H1 (cell line): ENCODE measurements around the gene MNX1. TPM values are rescaled to one million over a fixed set of nuclear protein-coding genes. Genes with fewer than 3 reads are reported as not detected.

Experiments
- CTCF ChIA-PET: fragments of 300-600 bp; sonication (Branson Sonifier 250); formaldehyde crosslinking; loops from one replicate; lab custom pipeline; 2021; ENCODE audit not compliant: partially characterized antibody; lab: Charles Lee
- POLR2A ChIA-PET: fragments of 300-600 bp; sonication (Branson Sonifier 250); formaldehyde crosslinking; loops from one replicate; lab custom pipeline; 2021; ENCODE audit warnings: inconsistent platforms; ENCODE audit not compliant: partially characterized antibody; lab: Charles Lee
- DNase-seq, 2 experiments: peaks; one replicate each; pipeline versions ENCODE4 v3.0.0 to v3.0.0-alpha.2; 2010 to 2022; ENCODE audit warnings: low spot score in 2 of 2, low read depth in 1 of 2, mixed read lengths in 1 of 2
- FAIRE-seq: peaks from 2 replicates; lab custom pipeline; 2011; peaks lifted over from hg19 to GRCh38; lab: Jason Lieb, UNC
- H2AFZ ChIP-seq: 2 replicates; pipeline ENCODE4 v1.8.1; 2012; ENCODE audit warnings: low read length, inconsistent platforms
- H2AK5ac ChIP-seq: 2 replicates; pipeline ENCODE4 v1.6.1; 2013; ENCODE audit warnings: low read depth, low read length
- H2BK120ac ChIP-seq: replicated peaks from 2 replicates; pipeline ENCODE3; 2013; ENCODE audit warnings: low read depth, low read length, inconsistent platforms
- H2BK12ac ChIP-seq: 2 replicates; pipeline ENCODE4 v1.6.1; 2013; ENCODE audit warnings: low read depth, low read length
- H2BK15ac ChIP-seq: 2 replicates; pipeline ENCODE4 v1.6.1; 2013; ENCODE audit warnings: low read length
- H2BK20ac ChIP-seq: 2 replicates; pipeline ENCODE4 v1.6.1; 2013; ENCODE audit warnings: low read length
- H2BK5ac ChIP-seq: 2 replicates; pipeline ENCODE4 v1.6.1; 2013; ENCODE audit warnings: low read depth, low read length
- H3K14ac ChIP-seq: 2 replicates; pipeline ENCODE4 v1.6.1; 2013; ENCODE audit warnings: inconsistent platforms; ENCODE audit not compliant: insufficient read length
- H3K18ac ChIP-seq: 2 replicates; pipeline ENCODE4 v1.6.1; 2013; ENCODE audit warnings: low read length; ENCODE audit errors: extremely low read depth
- H3K23ac ChIP-seq: 2 replicates; pipeline ENCODE4 v1.6.1; 2013; ENCODE audit warnings: inconsistent platforms; ENCODE audit not compliant: insufficient read length
- H3K23me2 ChIP-seq: 2 replicates; pipeline ENCODE4 v1.6.1; 2013; ENCODE audit warnings: low read depth, low read length
- H3K27ac ChIP-seq: 2 replicates; pipeline ENCODE4 v1.6.1; 2011; ENCODE audit warnings: low read depth, low read length, inconsistent platforms
- H3K27me3 ChIP-seq, 4 experiments: replicated peaks in 1 of 4; 1 replicate in 1 of 4; 2 replicates in 3 of 4; pipeline versions ENCODE4 v1.6.1 to v1.8.1; 2011 to 2013; ENCODE audit warnings: low read length in 3 of 4, mild to moderate bottlenecking in 3 of 4, inconsistent platforms in 2 of 4, mixed read lengths in 2 of 4, moderate library complexity in 1 of 4; ENCODE audit not compliant: control insufficient read depth in 3 of 4, insufficient read depth in 3 of 4; ENCODE audit errors: extremely low read depth in 1 of 4
- H3K36me3 ChIP-seq, 4 experiments: 2 replicates each; pipeline versions ENCODE4 v1.6.1 to v1.8.1; 2011 to 2013; ENCODE audit warnings: mild to moderate bottlenecking in 4 of 4, low read length in 3 of 4, moderate library complexity in 2 of 4, control low read depth in 1 of 4, inconsistent platforms in 1 of 4; ENCODE audit not compliant: insufficient read depth in 4 of 4, control insufficient read depth in 2 of 4
- H3K4ac ChIP-seq: replicated peaks from 2 replicates; pipeline ENCODE3; 2013; ENCODE audit warnings: low read length, low read depth, mixed read lengths, inconsistent platforms; ENCODE audit not compliant: insufficient read length
- H3K4me1 ChIP-seq, 4 experiments: replicated peaks in 1 of 4; 1 replicate in 1 of 4; 2 replicates in 3 of 4; pipeline versions ENCODE4 v1.6.1 to v1.8.1; 2011 to 2013; ENCODE audit warnings: low read length in 3 of 4, inconsistent platforms in 2 of 4, mixed read lengths in 1 of 4; ENCODE audit not compliant: insufficient read depth in 4 of 4, control insufficient read depth in 3 of 4
- H3K4me2 ChIP-seq, 2 experiments: 2 replicates each; pipeline versions ENCODE4 v1.6.1 to v1.8.1; 2011 to 2013; ENCODE audit warnings: low read depth in 2 of 2, low read length in 2 of 2, control low read depth in 1 of 2, inconsistent platforms in 1 of 2, mild to moderate bottlenecking in 1 of 2; ENCODE audit not compliant: insufficient read depth in 1 of 2
- H3K4me3 ChIP-seq, 4 experiments: fragments of 200-600, 300-600 bp in 1 of 4; sonication (generic), shearing (Covaris generic), sonication (Bioruptor Twin) in 1 of 4; 2 replicates each; pipeline versions ENCODE4 v1.5.1 to v1.8.1; 2011 to 2016; ENCODE audit warnings: low read length in 4 of 4, low read depth in 3 of 4, control low read depth in 2 of 4, inconsistent platforms in 2 of 4, mild to moderate bottlenecking in 2 of 4, mixed read lengths in 1 of 4, moderate library complexity in 1 of 4; ENCODE audit not compliant: insufficient read depth in 2 of 4; ENCODE audit errors: extremely low read depth in 1 of 4
- H3K56ac ChIP-seq: replicated peaks from 2 replicates; pipeline ENCODE3; 2013; ENCODE audit warnings: low read depth, mild to moderate bottlenecking, mixed read lengths, low read length, inconsistent platforms; ENCODE audit not compliant: insufficient read length
- H3K79me1 ChIP-seq: 2 replicates; pipeline ENCODE4 v1.6.1; 2013; ENCODE audit warnings: low read depth, low read length, control low read depth
- H3K79me2 ChIP-seq, 2 experiments: 2 replicates each; pipeline versions ENCODE4 v1.6.1 to v1.8.1; 2012 to 2013; ENCODE audit warnings: low read length in 2 of 2, mild to moderate bottlenecking in 2 of 2, inconsistent platforms in 1 of 2; ENCODE audit not compliant: insufficient read depth in 2 of 2, control insufficient read depth in 1 of 2
- H3K9ac ChIP-seq, 4 experiments: replicated peaks in 1 of 4; 1 replicate in 1 of 4; 2 replicates in 3 of 4; pipeline versions ENCODE4 v1.6.1 to v1.8.1; 2011 to 2013; ENCODE audit warnings: low read depth in 3 of 4, low read length in 3 of 4, control low read depth in 2 of 4, mild to moderate bottlenecking in 2 of 4, moderate library complexity in 2 of 4, inconsistent platforms in 1 of 4; ENCODE audit errors: extremely low read depth in 1 of 4
- H3K9me3 ChIP-seq, 2 experiments: 2 replicates each; pipeline versions ENCODE4 v1.6.1 to v1.8.1; 2012 to 2013; ENCODE audit warnings: mild to moderate bottlenecking in 2 of 2, moderate library complexity in 2 of 2, control low read depth in 1 of 2, inconsistent platforms in 1 of 2, low read depth in 1 of 2, low read length in 1 of 2, mixed read lengths in 1 of 2; ENCODE audit not compliant: insufficient read depth in 2 of 2
- H4K20me1 ChIP-seq, 2 experiments: replicated peaks in 1 of 2; 2 replicates each; pipeline versions ENCODE3 to v1.8.1; 2011 to 2013; ENCODE audit warnings: inconsistent platforms in 2 of 2, low read length in 2 of 2, mild to moderate bottlenecking in 1 of 2; ENCODE audit not compliant: insufficient read depth in 2 of 2, control insufficient read depth in 1 of 2
- H4K5ac ChIP-seq: 2 replicates; pipeline ENCODE4 v1.6.1; 2013; ENCODE audit warnings: low read length, low read depth, mixed read lengths, inconsistent platforms; ENCODE audit not compliant: insufficient read length
- H4K8ac ChIP-seq: 2 replicates; pipeline ENCODE4 v1.8.0; 2013; ENCODE audit warnings: mild to moderate bottlenecking, moderate library complexity, low read length, inconsistent platforms; ENCODE audit not compliant: insufficient read depth; ENCODE audit errors: extremely low read depth
- H4K91ac ChIP-seq: replicated peaks from 2 replicates; pipeline ENCODE3; 2013; ENCODE audit warnings: low read length, mixed read lengths, inconsistent platforms; ENCODE audit not compliant: insufficient read length
- CTBP2 ChIP-seq: IDR thresholded peaks from 2 replicates; pipeline ENCODE4 v1.7.0; 2011; ENCODE audit warnings: borderline replicate concordance, mild to moderate bottlenecking, moderate library complexity, mixed read lengths, low read length; ENCODE audit not compliant: insufficient read depth, insufficient read length
- PHF8 ChIP-seq: fragments of 200-600 bp; sonication (generic); conservative IDR thresholded peaks from 2 replicates; pipeline ENCODE4 v1.7.1; 2012; ENCODE audit warnings: low read depth, mild to moderate bottlenecking, inconsistent platforms, low read length, moderate library complexity
- RAD21 ChIP-seq, 2 experiments: IDR thresholded peaks in 1 of 2; conservative IDR thresholded peaks in 1 of 2; 2 replicates each; pipeline ENCODE4 v1.6.1; 2011; ENCODE audit warnings: low read depth in 2 of 2, low read length in 2 of 2, improper control_type of control experiment in 1 of 2, inconsistent platforms in 1 of 2, mild to moderate bottlenecking in 1 of 2, moderate library complexity in 1 of 2
- RBBP5 ChIP-seq: IDR thresholded peaks from 2 replicates; pipeline ENCODE4 v1.7.1; 2012; ENCODE audit warnings: low read depth, mild to moderate bottlenecking, inconsistent platforms, low read length, moderate library complexity, borderline replicate concordance
- RNF2 ChIP-seq: fragments of 200-900, 300-1000 bp; sonication (generic); IDR thresholded peaks from 2 replicates; pipeline ENCODE4 v1.7.1; 2016; ENCODE audit warnings: borderline replicate concordance, low read depth, mild to moderate bottlenecking, antibody characterized with exemption, low read length; ENCODE audit not compliant: poor library complexity, severe bottlenecking; ENCODE audit errors: missing control alignments
- WGBS, 2 experiments: shearing (Covaris generic) in 1 of 2; methylation state at CpG; one replicate each; pipeline versions ENCODE4 v1.1.6 to v1.1.7; 2013 to 2015; ENCODE audit warnings: low lambda C conversion rate in 2 of 2, mixed read lengths in 2 of 2, inconsistent platforms in 1 of 2, low coverage in 1 of 2, missing lambda C conversion rate in 1 of 2; ENCODE audit not compliant: insufficient replicate concordance in 2 of 2, insufficient coverage in 1 of 2, insufficient read length in 1 of 2; ENCODE audit errors: extremely low coverage in 1 of 2, missing lambda C conversion rate in 1 of 2; 5-methylcytosine and 5-hydroxymethylcytosine counted together
- polyA plus RNA-seq, 7 experiments: library from polyadenylated mRNA; depleted of rRNA in 3 of 7; stranded (reverse) in 5 of 7; unstranded in 2 of 7; fragments of >200 nt in 5 of 7; fragments of 200-250 nt in 2 of 7; gene quantifications; 1 replicate in 5 of 7; 2 replicates in 1 of 7; 4 replicates in 1 of 7; pipeline versions ENCODE4 v1.2.1 to v1.2.3, GENCODE V29; 2011 to 2013; ENCODE audit warnings: missing spikeins in 2 of 7, mixed read lengths in 2 of 7
- total RNA-seq: library from RNA; stranded (reverse); fragmentation: NEBNext Ultra II Directional; extraction: Animal tissue kit (Norgen Biotek cat#: 25700); gene quantifications from 2 replicates; pipeline ENCODE4 v1.2.1, GENCODE V29; 2021

The MNX1 gene
- total and polyA plus RNA-seq, 2 of the 8 experiments (the other 6 are each of a cell fraction or from before 2014, with no cell fraction given) = 0.39 TPM; not detected in 1

DNA sequence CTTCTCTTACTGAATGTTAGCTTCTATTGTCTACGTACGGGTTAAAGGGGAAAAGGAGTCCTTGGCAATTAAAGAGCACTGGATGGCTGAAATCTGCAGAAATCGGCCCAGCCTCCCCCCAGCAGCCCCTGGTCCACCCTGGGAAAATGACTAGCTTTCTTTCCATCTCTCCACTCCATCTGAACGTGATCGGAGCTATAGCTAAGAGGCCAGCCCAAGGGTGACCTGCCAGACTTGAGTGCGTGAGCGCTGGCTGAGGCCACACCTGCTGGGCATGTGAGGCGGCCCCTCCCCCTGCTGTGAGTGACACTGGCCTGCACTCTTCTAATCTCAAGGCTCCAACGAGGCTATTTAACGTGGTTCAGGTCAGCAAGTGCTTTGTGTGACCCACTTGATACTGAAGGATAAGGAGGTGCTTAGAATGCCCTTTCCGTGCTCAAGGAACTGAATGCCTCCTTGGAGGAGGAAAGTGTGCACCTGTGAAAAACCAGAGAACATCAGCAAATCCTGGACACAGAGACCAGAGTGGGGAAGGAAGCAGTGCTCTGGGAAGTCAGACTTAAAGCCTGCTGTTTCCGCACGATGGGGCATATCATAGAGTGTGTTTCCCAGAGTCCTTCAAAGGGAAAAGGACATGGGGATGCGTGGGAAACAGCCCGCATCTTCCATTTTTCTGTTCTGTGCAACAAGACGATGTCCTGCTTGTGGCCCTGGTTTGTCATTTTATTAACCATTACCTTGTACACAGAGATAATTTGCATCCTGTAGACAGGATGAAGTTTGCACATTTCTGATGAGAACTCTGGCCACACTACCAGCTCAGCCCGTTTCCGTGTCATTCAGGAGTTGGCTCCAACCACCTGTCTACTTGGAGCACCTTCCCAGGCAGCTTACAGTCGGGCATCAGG lies 12.5 kb upstream of the MNX1 start:
- FAIRE-seq (no peak), DNase-seq (peak in 1 of 2 experiments; percentile 62)
- Histone ChIP-seq H3K4me3 (peak overlapping the region in 1 of 4 experiments; percentile 51; a peak in 1 of 8 replicates), H3K27me3 (peaks cover 66 to 94% (median 75%) of the 10 kb centered on the region in 4 experiments), H4K8ac (no peak overlapping the region), H3K4me2 (peak overlapping the region; percentile 53 to 62; a peak in 3 of 4 replicates), H3K18ac (peak overlapping the region; percentile 20; the same call in 1 of the 2 replicates), H2AK5ac (no peak overlapping the region), H2BK15ac (no peak overlapping the region), H3K9ac (no peak overlapping the region), H2AFZ (no peak overlapping the region), H3K79me1 (no peaks in the 10 kb centered on the region), H3K23ac (no peak overlapping the region), H4K5ac (no peak overlapping the region), H3K79me2 (no peaks in the 10 kb centered on the region), H3K4ac (no peak overlapping the region), H2BK120ac (no peak overlapping the region), H2BK5ac (no peak overlapping the region), H3K14ac (no peak overlapping the region), H4K20me1 (peaks cover 8 to 14% of the 10 kb centered on the region in 2 experiments), H3K56ac (no peak overlapping the region), H3K9me3 (no peaks in the 10 kb centered on the region), H3K23me2 (peaks cover 4% of the 10 kb centered on the region; the same call in 1 of the 2 replicates), H3K36me3 (peaks cover 0 to 5% (median 0%) of the 10 kb centered on the region in 4 experiments; a peak in 1 of 8 replicates), H2BK20ac (no peak overlapping the region), H4K91ac (no peak overlapping the region), H2BK12ac (no peak overlapping the region; the same call in 1 of the 2 replicates), H3K4me1 (peaks cover 5 to 33% (median 12%) of the 10 kb centered on the region in 4 experiments), H3K27ac (no peak overlapping the region)
- ChIA-PET POLR2A (interaction anchor here (1.0 to 1.1 kb wide), 2 partner anchors 13 to 14 kb away, joined by 3 to 7 read pairs; partner anchors contain the start of gene MNX1), CTCF (interaction anchor here (0.8 to 1.2 kb wide), 4 partner anchors 16 to 114 kb away, joined by 3 to 4 read pairs (median 3); no protein-coding TSS in a partner anchor)
- 17% methylated on average over 19 of the region's 19 CpGs; no CpG with 5 or more reads in 1 of the 2 experiments for WGBS, 2 experiments
- TF ChIP-seq CTBP2 (peak; percentile 40), RNF2 (peak; percentile 76), RBBP5 (no peak), RAD21 (IDR thresholded peaks at IDR 0.05 in 1 of 2, conservative IDR thresholded peaks at IDR 0.05 in 1 of 2; ENCODE audit: low read depth in 2 of 2, low read length in 2 of 2) (no peak), PHF8 (no peak)
